SK-N-SH treated with all-trans-retinoic acid at 6 μM for 48 hours (cell line): ENCODE results near the gene ANK3.

Experiments used
- ATAC-seq: fragments of 200-7000 bp; cut with Tn5 transposase; 3 replicates; pipeline ENCODE4 v1.9.1; 2020; ENCODE audit warnings: mild to moderate bottlenecking, moderate library complexity
- ARNTL ChIP-seq: fragments of 450-650 bp; formaldehyde crosslinking; IDR thresholded peaks from 2 replicates; pipeline ENCODE4 v1.5.0; 2020; ENCODE audit warnings: low read depth, mild to moderate bottlenecking, moderate library complexity, borderline replicate concordance
- BACH2 ChIP-seq: fragments of 250-450 bp; sonication (Bioruptor Pico); IDR thresholded peaks from 2 replicates; pipeline ENCODE4 v1.9.0; 2021; ENCODE audit warnings: mild to moderate bottlenecking, borderline replicate concordance
- CREB5 ChIP-seq: fragments of 250-450 bp; sonication (Bioruptor Pico); IDR thresholded peaks from 2 replicates; pipeline ENCODE4 v1.5.1; 2020; ENCODE audit warnings: low read depth, mild to moderate bottlenecking, moderate library complexity
- CSDC2 ChIP-seq: fragments of 250-450 bp; sonication (Bioruptor Pico); IDR thresholded peaks from 2 replicates; pipeline ENCODE4 v1.5.0; 2020; ENCODE audit warnings: mild to moderate bottlenecking, moderate library complexity
- CSRNP3 ChIP-seq: fragments of 250-450 bp; sonication (Bioruptor Pico); IDR thresholded peaks from 2 replicates; pipeline ENCODE4 v1.5.1; 2021; ENCODE audit warnings: mild to moderate bottlenecking, moderate library complexity
- ESRRG ChIP-seq: fragments of 250-450 bp; sonication (Bioruptor Pico); IDR thresholded peaks from 2 replicates; pipeline ENCODE4 v1.6.1; 2021; ENCODE audit warnings: mild to moderate bottlenecking
- GLIS3 ChIP-seq: fragments of 250-450 bp; sonication (Bioruptor Pico); IDR thresholded peaks from 2 replicates; pipeline ENCODE4 v1.5.0; 2020; ENCODE audit warnings: mild to moderate bottlenecking, moderate library complexity
- ISL1 ChIP-seq: fragments of 250-450 bp; sonication (Bioruptor Pico); IDR thresholded peaks from 2 replicates; pipeline ENCODE4 v2.1.2; 2022; ENCODE audit warnings: mild to moderate bottlenecking, moderate library complexity
- PATZ1 ChIP-seq: fragments of 250-450 bp; sonication (Bioruptor Pico); IDR thresholded peaks from 2 replicates; pipeline ENCODE4 v1.8.0; 2020; ENCODE audit warnings: mild to moderate bottlenecking, moderate library complexity, borderline replicate concordance
- POU6F1 ChIP-seq: fragments of 250-450 bp; sonication (Bioruptor Pico); IDR thresholded peaks from 2 replicates; pipeline ENCODE4 v1.8.0; 2021; ENCODE audit warnings: low read depth, mild to moderate bottlenecking, moderate library complexity, borderline replicate concordance
- PPARA ChIP-seq: fragments of 250-450 bp; sonication (Bioruptor Pico); IDR thresholded peaks from 2 replicates; pipeline ENCODE4 v1.5.0; 2020; ENCODE audit warnings: mild to moderate bottlenecking, borderline replicate concordance
- RARB ChIP-seq: fragments of 250-450 bp; sonication (Bioruptor Pico); IDR thresholded peaks from 2 replicates; pipeline ENCODE4 v1.8.0; 2021; ENCODE audit warnings: mild to moderate bottlenecking, moderate library complexity
- SNAI2 ChIP-seq: fragments of 250-450 bp; sonication (Bioruptor Pico); IDR thresholded peaks from 2 replicates; pipeline ENCODE4 v1.5.0; 2020; ENCODE audit warnings: mild to moderate bottlenecking, moderate library complexity
- TCF4 ChIP-seq: fragments of 250-450 bp; sonication (Bioruptor Pico); IDR thresholded peaks from 2 replicates; pipeline ENCODE4 v1.8.0; 2021; ENCODE audit warnings: mild to moderate bottlenecking, moderate library complexity, borderline replicate concordance
- TOX ChIP-seq: fragments of 250-450 bp; sonication (Bioruptor Pico); IDR thresholded peaks from 2 replicates; pipeline ENCODE4 v1.8.0; 2021; ENCODE audit warnings: mild to moderate bottlenecking, moderate library complexity, borderline replicate concordance
- TSHZ2 ChIP-seq: fragments of 250-450 bp; sonication (Bioruptor Pico); IDR thresholded peaks from 2 replicates; pipeline ENCODE4 v1.5.0; 2020; ENCODE audit warnings: mild to moderate bottlenecking, moderate library complexity
- ZC3H10 ChIP-seq: fragments of 250-450 bp; sonication (Bioruptor Pico); IDR thresholded peaks from 2 replicates; pipeline ENCODE4 v1.5.1; 2021; ENCODE audit warnings: mild to moderate bottlenecking, moderate library complexity
- ZFP3 ChIP-seq: fragments of 250-450 bp; sonication (Bioruptor Pico); IDR thresholded peaks from 2 replicates; pipeline ENCODE4 v1.5.0; 2020; ENCODE audit warnings: mild to moderate bottlenecking, moderate library complexity
- ZFP30 ChIP-seq: fragments of 450-650 bp; formaldehyde crosslinking; IDR thresholded peaks from 2 replicates; pipeline ENCODE4 v1.5.0; 2022; ENCODE audit warnings: mild to moderate bottlenecking, moderate library complexity
- ZNF565 ChIP-seq: fragments of 450-650 bp; formaldehyde crosslinking; conservative IDR thresholded peaks from 2 replicates; pipeline ENCODE4 v1.5.0; 2020; ENCODE audit warnings: low read depth, mild to moderate bottlenecking, moderate library complexity
- ZNF70 ChIP-seq: fragments of 450-650 bp; formaldehyde crosslinking; IDR thresholded peaks from 2 replicates; pipeline ENCODE4 v1.5.0; 2020; ENCODE audit warnings: mild to moderate bottlenecking, moderate library complexity
- ZNF8 ChIP-seq: fragments of 450-650 bp; formaldehyde crosslinking; IDR thresholded peaks from 2 replicates; pipeline ENCODE4 v1.5.0; 2020; ENCODE audit warnings: mild to moderate bottlenecking, moderate library complexity

ANK3 gene

GRCh38 chr10:60309371-60309770, 80.3 kb downstream of the ANK3 start (continued):
- TF ChIP-seq TCF4 (no peak), ESRRG (CRISPR knock-in tag) (no peak), ZC3H10 (CRISPR knock-in tag) (no peak), SNAI2 (CRISPR knock-in tag) (no peak), ZFP3 (no peak), GLIS3 (CRISPR knock-in tag) (no peak), BACH2 (no peak), TOX (CRISPR knock-in tag) (no peak), POU6F1 (CRISPR knock-in tag) (no peak)

GRCh38 chr10:60305380-60305892, 84.2 kb downstream of the ANK3 start:
- ATAC-seq = peak; percentile 85
- TF ChIP-seq ESRRG (CRISPR knock-in tag) = no peak
- TF ChIP-seq PATZ1 = peak; percentile 80; the same call in 1 of the 2 replicates
- TF ChIP-seq ZC3H10 (CRISPR knock-in tag) = peak; percentile 88
- TF ChIP-seq ISL1 (CRISPR knock-in tag) = peak; percentile 83
- no peak for TF ChIP-seq ZFP3
- peak; percentile 29; the same call in 1 of the 2 replicates for TF ChIP-seq ZNF8 (CRISPR knock-in tag)

- no peak for TF ChIP-seq ZNF565 (CRISPR knock-in tag)
- no peak for TF ChIP-seq TSHZ2
- no peak for TF ChIP-seq ZC3H10 (CRISPR knock-in tag)
- no peak for TF ChIP-seq PPARA (CRISPR knock-in tag)
- TF ChIP-seq ZFP3 = no peak
- no peak for TF ChIP-seq PATZ1
- no peak for TF ChIP-seq ARNTL (CRISPR knock-in tag)
- no peak for TF ChIP-seq CREB5 (CRISPR knock-in tag)
- no peak for TF ChIP-seq CSRNP3 (CRISPR knock-in tag)
- TF ChIP-seq TOX (CRISPR knock-in tag) = no peak
- no peak for TF ChIP-seq ZFP30
- TF ChIP-seq POU6F1 (CRISPR knock-in tag) = no peak
- no peak for TF ChIP-seq SNAI2 (CRISPR knock-in tag)
- no peak for TF ChIP-seq ISL1 (CRISPR knock-in tag)
- TF ChIP-seq ZNF8 (CRISPR knock-in tag) = no peak
- TF ChIP-seq ZNF70 (CRISPR knock-in tag) = no peak
- TF ChIP-seq ESRRG (CRISPR knock-in tag) = no peak
- TF ChIP-seq RARB (CRISPR knock-in tag) = no peak
- no peak for TF ChIP-seq GLIS3 (CRISPR knock-in tag)
- TF ChIP-seq CSDC2 = no peak
- ATAC-seq = peak; percentile 73
Observed at GRCh38 chr10:60304829-60305379, 84.8 kb downstream of the ANK3 start.
